CD14-positive monocyte (primary cell): Measurements from ENCODE around the gene MYO16. TPM values are rescaled to one million over a fixed set of nuclear protein-coding genes. Genes with fewer than 3 reads are reported as not detected.
"Not testable (repeated sequence)": the region's sequence is repeated elsewhere in the genome, so short reads cannot be mapped to it uniquely, and the experiment has no call there.

Experiments used
- DNase-seq, 3 donors: peaks; one replicate each; pipeline ENCODE4 v3.0.0-alpha.2; 2011 to 2022
- H2AFZ ChIP-seq: 2 replicates; pipeline ENCODE4 v1.6.0; 2012; ENCODE audit warnings: mild to moderate bottlenecking, low read depth, low read length, inconsistent platforms; ENCODE audit not compliant: insufficient read depth, poor library complexity, severe bottlenecking
- H3K27ac ChIP-seq, 2 donors: 1 replicate in 1 of 2; 2 replicates in 1 of 2; pipeline ENCODE4 v1.5.1; 2012 to 2013; ENCODE audit warnings: low read length in 2 of 2, control low read depth in 1 of 2, inconsistent platforms in 1 of 2, low read depth in 1 of 2, mild to moderate bottlenecking in 1 of 2
- H3K27me3 ChIP-seq, 2 donors: one replicate each; pipeline versions ENCODE4 v1.6.0 to v1.6.1; 2011 to 2013; ENCODE audit warnings: low read length in 2 of 2; ENCODE audit not compliant: control insufficient read depth in 2 of 2, insufficient read depth in 2 of 2
- H3K36me3 ChIP-seq, 2 donors: replicated peaks in 1 of 2; 1 replicate in 1 of 2; 2 replicates in 1 of 2; pipeline versions ENCODE4 v1.5.1 to v1.6.1; 2012 to 2013; ENCODE audit warnings: low read length in 2 of 2, control low read depth in 1 of 2, inconsistent platforms in 1 of 2, mild to moderate bottlenecking in 1 of 2; ENCODE audit not compliant: insufficient read depth in 2 of 2, control insufficient read depth in 1 of 2
- H3K4me1 ChIP-seq, 2 donors: 1 replicate in 1 of 2; 2 replicates in 1 of 2; pipeline versions ENCODE4 v1.5.1 to v1.6.1; 2012 to 2013; ENCODE audit warnings: low read length in 2 of 2, control low read depth in 1 of 2, inconsistent platforms in 1 of 2, mild to moderate bottlenecking in 1 of 2, moderate library complexity in 1 of 2; ENCODE audit not compliant: insufficient read depth in 2 of 2, control insufficient read depth in 1 of 2
- H3K4me2 ChIP-seq: replicated peaks from 2 replicates; pipeline ENCODE3; 2012; ENCODE audit warnings: low read length, moderate library complexity, mild to moderate bottlenecking; ENCODE audit not compliant: poor library complexity, severe bottlenecking; ENCODE audit errors: extremely low read depth
- H3K4me3 ChIP-seq, 3 experiments: fragments of 200-600 bp in 1 of 3; sonication (generic) in 1 of 3; replicated peaks in 1 of 3; 1 replicate in 2 of 3; 2 replicates in 1 of 3; pipeline ENCODE4 v1.5.1; 2011 to 2013; ENCODE audit warnings: low read length in 3 of 3, mild to moderate bottlenecking in 3 of 3, control low read depth in 2 of 3, low read depth in 2 of 3, inconsistent platforms in 1 of 3, moderate library complexity in 1 of 3
- H3K79me2 ChIP-seq: 2 replicates; pipeline ENCODE4 v1.6.0; 2012; ENCODE audit warnings: mild to moderate bottlenecking, control low read depth, inconsistent platforms, low read length, moderate library complexity; ENCODE audit not compliant: insufficient read depth
- H3K9ac ChIP-seq: 2 replicates; pipeline ENCODE4 v1.6.0; 2017; ENCODE audit warnings: low read length, mild to moderate bottlenecking; ENCODE audit not compliant: insufficient read depth, poor library complexity, severe bottlenecking
- H3K9me3 ChIP-seq, 2 donors: replicated peaks in 1 of 2; 1 replicate in 1 of 2; 2 replicates in 1 of 2; pipeline versions ENCODE4 v1.5.1 to v1.6.1; 2012 to 2013; ENCODE audit warnings: low read length in 2 of 2, control low read depth in 1 of 2; ENCODE audit not compliant: control insufficient read depth in 1 of 2, insufficient read depth in 1 of 2
- H4K20me1 ChIP-seq: 2 replicates; pipeline ENCODE4 v1.6.0; 2012; ENCODE audit warnings: mild to moderate bottlenecking, low read length, control low read depth, moderate library complexity; ENCODE audit not compliant: insufficient read depth
- H3K27ac Mint-ChIP-seq, 7 donors: one replicate each; pipeline ENCODE4 v1.8.0; 2020; ENCODE audit warnings: mild to moderate bottlenecking in 7 of 7, mixed read lengths in 7 of 7, moderate library complexity in 6 of 7, inconsistent platforms in 2 of 7
- H3K27me3 Mint-ChIP-seq, 3 donors: one replicate each; pipeline ENCODE4 v1.8.0; 2021 to 2022; ENCODE audit warnings: low read depth in 3 of 3, mild to moderate bottlenecking in 3 of 3, mixed read lengths in 3 of 3, moderate library complexity in 3 of 3, inconsistent platforms in 1 of 3
- H3K36me3 Mint-ChIP-seq, 2 donors: one replicate each; pipeline ENCODE4 v1.8.0; 2020; ENCODE audit warnings: mixed read lengths in 2 of 2, inconsistent platforms in 1 of 2, mild to moderate bottlenecking in 1 of 2
- H3K4me1 Mint-ChIP-seq: one replicate; pipeline ENCODE4 v1.8.0; 2020; ENCODE audit warnings: mild to moderate bottlenecking, mixed read lengths
- H3K4me3 Mint-ChIP-seq, 2 donors: one replicate each; pipeline ENCODE4 v1.8.0; 2020; ENCODE audit warnings: mild to moderate bottlenecking in 2 of 2, mixed read lengths in 2 of 2, moderate library complexity in 1 of 2
- H3K9me3 Mint-ChIP-seq, 7 donors: one replicate each; pipeline ENCODE4 v1.8.0; 2020 to 2022; ENCODE audit warnings: mixed read lengths in 7 of 7, mild to moderate bottlenecking in 6 of 7, moderate library complexity in 6 of 7, inconsistent platforms in 2 of 7
- WGBS: methylation state at CpG from one replicate; pipeline ENCODE4 v1.1.5; 2013; ENCODE audit warnings: missing lambda C conversion rate; ENCODE audit not compliant: insufficient coverage; 5-methylcytosine and 5-hydroxymethylcytosine counted together
- intact Hi-C, 2 donors: fragments of 100-400 bp; cut with micrococcal nuclease; formaldehyde crosslinking; loops; one replicate each; pipeline versions ENCODE4 v1.15.0 to v1.15.1; 2023
- polyA plus RNA-seq, 3 donors: library from polyadenylated mRNA; depleted of rRNA in 1 of 3; unstranded in 2 of 3; stranded (reverse) in 1 of 3; fragments of 300-500 nt in 2 of 3; fragments of >200 nt in 1 of 3; fragmentation: Illumina TruSeq in 2 of 3; gene quantifications; 1 replicate in 2 of 3; 2 replicates in 1 of 3; pipeline ENCODE4 v1.2.3, GENCODE V29; 2012 to 2021
- TF ChIP-seq, protein P1 (sequence below): fragments of 200-600 bp; IDR thresholded peaks from one replicate; pipeline ENCODE4 v1.8.0; 2022; ENCODE audit warnings: antibody characterized with exemption, mild to moderate bottlenecking

MYO16 gene
- polyA plus RNA-seq, 3 donors: not detected

DNA sequence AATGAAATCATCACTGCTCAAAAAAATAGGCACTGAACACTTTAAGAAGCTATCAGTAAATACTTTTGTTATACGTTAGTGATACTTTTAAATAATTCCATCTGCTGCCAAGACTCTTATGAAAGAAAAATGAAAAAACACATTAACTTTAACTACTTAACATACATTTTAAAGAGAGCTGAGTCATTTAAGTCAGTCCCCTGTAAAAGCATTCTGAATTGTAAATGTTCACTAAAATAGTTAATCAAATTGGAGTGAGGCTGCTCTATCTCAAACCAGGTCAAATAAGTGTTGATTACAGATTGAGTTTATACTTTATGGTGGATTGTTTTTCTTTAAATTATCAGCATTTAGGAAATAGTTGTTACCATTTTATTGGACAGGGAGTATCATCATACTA lies 274.2 kb downstream of the MYO16 start:
- Histone ChIP-seq H3K27ac (no peak overlapping the region), H4K20me1 (no peaks in the 10 kb centered on the region), H3K79me2 (no peaks in the 10 kb centered on the region), H2AFZ (no peak overlapping the region), H3K9me3 (peaks cover 0 to 7% of the 10 kb centered on the region in 2 donors), H3K4me1 (no peaks in the 10 kb centered on the region), H3K4me2 (no peak overlapping the region), H3K36me3 (no peaks in the 10 kb centered on the region), H3K9ac (no peak overlapping the region), H3K4me3 (no peak overlapping the region), H3K27me3 (peaks cover 0 to 2% of the 10 kb centered on the region in 2 donors)
- no peaks in the 10 kb centered on the region for H3K36me3 Mint-ChIP-seq
- H3K9me3 Mint-ChIP-seq: peaks cover 2 to 8% (median 6%) of the 10 kb centered on the region in 7 donors
- H3K27me3 Mint-ChIP-seq: no peaks in the 10 kb centered on the region
- no peak overlapping the region for H3K4me3 Mint-ChIP-seq
- H3K27ac Mint-ChIP-seq: no peak overlapping the region
- TF ChIP-seq, protein P1, sequence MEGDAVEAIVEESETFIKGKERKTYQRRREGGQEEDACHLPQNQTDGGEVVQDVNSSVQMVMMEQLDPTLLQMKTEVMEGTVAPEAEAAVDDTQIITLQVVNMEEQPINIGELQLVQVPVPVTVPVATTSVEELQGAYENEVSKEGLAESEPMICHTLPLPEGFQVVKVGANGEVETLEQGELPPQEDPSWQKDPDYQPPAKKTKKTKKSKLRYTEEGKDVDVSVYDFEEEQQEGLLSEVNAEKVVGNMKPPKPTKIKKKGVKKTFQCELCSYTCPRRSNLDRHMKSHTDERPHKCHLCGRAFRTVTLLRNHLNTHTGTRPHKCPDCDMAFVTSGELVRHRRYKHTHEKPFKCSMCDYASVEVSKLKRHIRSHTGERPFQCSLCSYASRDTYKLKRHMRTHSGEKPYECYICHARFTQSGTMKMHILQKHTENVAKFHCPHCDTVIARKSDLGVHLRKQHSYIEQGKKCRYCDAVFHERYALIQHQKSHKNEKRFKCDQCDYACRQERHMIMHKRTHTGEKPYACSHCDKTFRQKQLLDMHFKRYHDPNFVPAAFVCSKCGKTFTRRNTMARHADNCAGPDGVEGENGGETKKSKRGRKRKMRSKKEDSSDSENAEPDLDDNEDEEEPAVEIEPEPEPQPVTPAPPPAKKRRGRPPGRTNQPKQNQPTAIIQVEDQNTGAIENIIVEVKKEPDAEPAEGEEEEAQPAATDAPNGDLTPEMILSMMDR: no peak
- no CpG with 5 or more reads among the region's 1 CpG for WGBS
- no peaks in the 10 kb centered on the region for H3K4me1 Mint-ChIP-seq
- DNase-seq: no peak
- intact Hi-C loops: no loop called here

DNA sequence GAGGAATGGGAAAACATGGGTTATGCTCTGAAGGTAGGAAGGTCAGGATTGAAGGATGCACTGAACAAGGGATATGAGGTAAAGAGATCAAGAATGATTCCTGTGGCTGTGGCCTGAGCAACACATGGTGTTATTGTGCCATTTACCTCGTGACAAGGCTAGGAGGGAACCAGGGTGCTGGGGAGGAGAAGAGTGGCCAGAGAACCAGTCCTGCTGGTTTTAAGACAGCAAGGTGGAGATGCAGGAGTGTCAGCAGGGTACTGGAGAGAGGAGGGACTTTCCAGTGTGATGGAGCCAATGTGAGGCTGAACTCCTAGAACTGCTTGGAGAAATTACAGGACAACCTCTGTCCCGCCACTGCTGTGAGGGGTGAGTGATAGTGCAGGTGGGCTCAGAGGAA lies 282.4 kb downstream of the MYO16 start:
- no peaks in the 10 kb centered on the region for H4K20me1 ChIP-seq
- H3K79me2 ChIP-seq: no peaks in the 10 kb centered on the region
- no peak overlapping the region for H3K27ac ChIP-seq
- no peak overlapping the region for H3K4me3 Mint-ChIP-seq
- DNase-seq: no peak
- no peak overlapping the region for H2AFZ ChIP-seq
- H3K4me2 ChIP-seq: no peak overlapping the region
- peaks cover 12 to 14% of the 10 kb centered on the region in 2 donors for H3K4me1 ChIP-seq
- TF ChIP-seq, protein P1: no peak
- no peaks in the 10 kb centered on the region for H3K9me3 ChIP-seq
- H3K4me3 ChIP-seq: no peak overlapping the region
- H3K36me3 Mint-ChIP-seq: no peaks in the 10 kb centered on the region
- peaks cover 0 to 6% (median 2%) of the 10 kb centered on the region in 3 donors for H3K27me3 Mint-ChIP-seq
- intact Hi-C loops: loop anchor here in 1 of 2 donors (10.0 kb wide), 1 partner anchor 697 kb away; the partner anchor contains the start of genes ABHD13 and LIG4
- no peak overlapping the region for H3K9ac ChIP-seq
- no peaks in the 10 kb centered on the region for H3K27me3 ChIP-seq
- H3K4me1 Mint-ChIP-seq: peaks cover 15% of the 10 kb centered on the region
- H3K36me3 ChIP-seq: no peaks in the 10 kb centered on the region
- no peaks in the 10 kb centered on the region for H3K9me3 Mint-ChIP-seq
- H3K27ac Mint-ChIP-seq: no peak overlapping the region
- 88% methylated on average over 1 of the region's 2 CpGs for WGBS

DNA sequence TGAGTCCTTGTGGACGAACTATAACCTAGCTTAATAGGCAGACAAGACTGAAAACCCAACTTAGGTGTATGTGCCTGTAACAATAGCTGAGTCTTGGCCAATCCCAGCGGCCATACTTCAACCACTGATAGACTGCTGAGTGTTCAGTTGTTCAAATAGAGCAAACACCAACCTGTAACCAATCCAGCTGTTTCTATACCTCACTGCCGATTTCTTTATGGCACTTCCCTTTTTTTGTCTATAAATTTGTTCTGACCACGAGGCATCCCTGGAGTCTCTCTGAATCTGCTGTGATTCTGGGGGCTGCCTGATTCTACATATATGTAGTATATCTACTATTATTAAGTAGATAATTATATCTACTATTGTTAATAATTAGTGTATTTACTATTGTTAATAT lies 284.3 kb downstream of the MYO16 start:
- not testable (repeated sequence) for H3K4me2 ChIP-seq, H3K9me3 Mint-ChIP-seq, H3K36me3 ChIP-seq, H3K4me3 Mint-ChIP-seq, H4K20me1 ChIP-seq, DNase-seq, H3K36me3 Mint-ChIP-seq, H3K27me3 Mint-ChIP-seq, H3K9me3 ChIP-seq, H3K27ac Mint-ChIP-seq, H3K27ac ChIP-seq, H3K4me3 ChIP-seq, H3K79me2 ChIP-seq, H2AFZ ChIP-seq, H3K9ac ChIP-seq, H3K27me3 ChIP-seq
- H3K4me1 Mint-ChIP-seq: peaks cover 15% of the 10 kb centered on the region
- WGBS: 80% methylated on average over 1 of the region's 4 CpGs
- intact Hi-C loops: loop anchor here in 1 of 2 donors (10.0 kb wide), 1 partner anchor 699 kb away; the partner anchor contains the start of genes ABHD13 and LIG4
- peaks cover 12 to 14% of the 10 kb centered on the region in 2 donors for H3K4me1 ChIP-seq
